Activated T-cell treated with anti-CD3 and anti-CD28 coated beads, Interleukin-2, amount 50 U/mL, for 1 hour (primary cell): ENCODE measurements around the gene GADD45G.

ENCODE experiments used
- DNase-seq: peaks from one replicate; pipeline ENCODE4 v3.0.0-alpha.2; 2020

Gene GADD45G

DNA sequence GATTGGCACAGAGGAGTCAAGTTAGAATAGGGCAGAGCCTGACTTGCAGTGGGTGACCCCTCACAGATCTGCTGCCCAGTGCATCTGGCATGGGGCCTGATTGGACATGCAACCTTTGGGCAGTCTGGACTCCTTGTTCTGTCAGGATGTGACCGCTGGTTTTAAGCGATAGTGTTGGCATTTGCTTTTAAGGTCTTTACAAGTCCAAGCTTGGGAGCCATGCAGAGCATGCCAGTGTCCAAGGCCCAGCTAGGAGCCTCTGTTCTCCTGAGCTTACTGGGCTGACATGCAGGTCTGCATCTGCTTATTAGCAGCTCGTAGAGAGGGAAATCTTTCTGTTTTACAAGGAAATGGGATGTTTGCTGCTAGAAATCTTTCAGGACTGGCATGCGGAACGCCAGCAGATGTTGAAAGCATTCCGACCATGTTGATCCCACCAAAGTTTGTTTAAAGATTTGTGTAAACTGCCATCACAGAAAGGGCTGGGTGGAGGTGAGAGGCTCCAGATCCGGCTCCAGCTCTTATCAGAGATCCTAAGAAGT lies 27.5 kb downstream of the GADD45G start:
- no peak for DNase-seq

DNA sequence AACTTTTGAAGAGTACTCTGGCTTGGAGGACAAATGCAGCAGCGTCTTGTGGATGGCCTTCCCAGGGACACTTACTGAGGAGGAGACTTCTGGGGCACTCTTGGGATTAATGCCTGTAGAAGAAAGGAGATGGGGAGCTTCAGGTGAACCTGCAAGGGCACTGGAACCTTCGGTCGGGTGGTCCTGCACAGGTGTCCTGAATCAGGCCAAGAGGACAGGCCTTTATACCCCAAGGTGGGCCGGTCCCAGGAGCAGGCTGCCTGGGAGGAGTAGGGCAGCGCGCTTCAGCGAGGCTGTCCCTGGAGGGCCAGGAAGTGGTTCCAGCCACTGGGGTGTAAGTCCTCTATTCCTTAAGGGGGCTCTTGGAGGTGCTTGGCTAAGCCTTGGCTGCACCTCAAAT lies 27.9 kb downstream of the GADD45G start:
- no peak for DNase-seq

DNA sequence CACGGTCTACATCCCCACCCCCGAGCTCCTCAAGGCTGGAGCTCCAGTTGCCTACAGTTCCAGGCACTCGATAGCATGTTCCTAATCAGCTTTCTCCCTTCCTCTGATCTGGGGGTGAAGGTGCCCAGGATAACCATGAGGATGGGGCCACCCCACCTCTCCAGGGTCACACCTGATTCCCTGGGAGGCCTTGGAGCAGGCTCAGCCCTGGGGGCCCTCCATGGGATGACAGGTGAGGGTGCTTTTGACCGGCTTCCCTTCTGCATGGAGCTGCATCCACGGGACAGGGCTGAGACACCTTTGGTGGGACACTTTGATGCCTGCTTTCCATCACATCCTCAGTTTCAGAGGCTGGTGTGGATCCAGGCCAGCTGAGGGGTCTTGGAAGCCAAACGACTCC lies 28.6 kb downstream of the GADD45G start:
- no peak for DNase-seq

DNA sequence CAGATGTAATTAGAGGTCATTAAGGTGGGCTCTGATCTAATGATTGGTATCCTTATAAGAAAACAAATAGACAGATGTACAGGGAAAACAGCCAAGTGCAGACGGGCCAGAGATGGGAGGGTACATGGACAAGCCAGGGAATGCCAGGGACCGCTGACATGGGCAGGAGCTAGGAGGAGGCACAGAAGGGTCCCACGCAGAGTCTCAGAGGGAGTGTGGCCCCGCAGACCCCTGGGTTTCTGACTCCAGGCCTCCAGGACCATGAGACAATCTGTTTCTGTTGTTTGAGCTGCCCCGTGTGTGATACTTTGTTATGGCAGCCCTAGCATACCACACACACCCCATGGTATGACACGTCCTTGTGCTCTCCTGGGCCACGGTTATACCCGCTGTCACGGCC lies 29.1 kb downstream of the GADD45G start:
- DNase-seq = no peak

DNA sequence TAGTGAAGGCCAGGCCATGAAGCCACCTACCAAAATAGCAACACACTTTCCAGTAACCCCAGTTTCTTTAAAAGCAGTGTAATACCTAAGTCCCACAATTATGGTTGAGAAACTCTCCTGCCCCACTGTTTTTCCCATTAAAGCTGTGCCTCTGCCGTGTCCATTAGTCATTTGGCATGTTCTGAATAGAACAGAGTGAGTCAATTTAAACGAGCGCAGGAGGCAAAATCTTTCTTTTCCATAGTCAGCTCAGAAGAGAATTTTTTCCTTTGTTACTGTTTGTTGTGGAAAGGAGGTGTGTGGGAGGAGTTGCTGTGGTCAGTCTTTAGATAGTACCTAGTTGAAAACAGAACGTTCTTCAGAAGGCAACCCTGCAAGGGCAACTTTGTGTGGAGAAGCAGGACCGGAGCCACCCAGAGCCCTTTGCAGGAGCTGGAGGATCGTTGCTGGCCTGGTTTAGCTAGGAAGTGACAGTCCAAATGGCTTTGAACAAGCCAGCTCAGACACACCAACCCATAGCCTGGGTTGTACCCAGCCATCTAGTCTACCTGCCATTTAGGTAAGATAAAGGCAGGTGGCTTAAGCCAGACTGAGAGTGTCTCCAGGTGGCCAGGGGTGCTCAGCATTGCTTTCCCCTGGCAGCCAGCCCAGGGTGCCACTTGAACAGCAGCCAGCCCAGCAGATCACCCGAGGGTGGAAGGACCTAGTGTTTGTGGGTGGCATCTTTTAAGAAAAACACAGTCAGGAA lies 30.4 kb downstream of the GADD45G start:
- DNase-seq = no peak

DNA sequence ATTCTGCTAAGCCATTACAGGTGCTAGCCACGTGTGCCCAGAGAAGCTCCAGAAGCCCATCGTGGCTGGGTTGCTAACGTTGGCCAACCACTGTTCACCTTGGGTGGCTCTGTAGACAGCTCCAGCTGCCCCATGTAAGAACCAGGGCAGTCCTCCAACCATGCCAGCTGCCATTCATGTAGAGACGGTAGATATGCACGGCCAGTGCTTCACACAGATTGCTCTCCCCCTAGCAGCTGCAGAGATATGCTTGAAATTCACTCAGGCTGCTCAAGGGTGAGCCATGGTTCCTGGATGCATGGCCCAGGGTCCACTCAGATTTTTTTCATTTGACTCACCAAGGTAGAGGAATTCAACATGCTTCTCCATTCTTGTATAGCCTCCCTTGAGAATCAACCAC lies 31.0 kb downstream of the GADD45G start:
- DNase-seq = no peak

DNA sequence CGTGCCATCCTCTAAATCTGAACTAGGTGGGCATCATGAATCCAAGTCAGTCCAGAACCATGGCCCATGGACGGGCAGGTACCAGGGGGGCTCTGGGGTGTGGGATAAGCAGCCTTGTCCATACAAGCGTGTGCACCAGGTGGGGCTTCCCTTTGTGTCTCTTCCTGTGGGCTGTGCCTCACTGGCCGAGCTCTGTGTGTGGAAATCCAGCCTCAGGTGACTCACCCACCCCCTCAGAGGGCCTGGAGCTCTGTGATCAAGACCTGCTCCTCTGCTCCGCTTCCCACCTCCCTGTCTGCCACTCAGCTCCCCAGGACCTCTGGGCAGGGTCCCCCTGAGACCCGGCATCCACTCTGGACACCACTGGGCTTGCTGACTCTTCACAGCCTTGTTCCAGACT lies 33.0 kb downstream of the GADD45G start:
- no peak for DNase-seq

DNA sequence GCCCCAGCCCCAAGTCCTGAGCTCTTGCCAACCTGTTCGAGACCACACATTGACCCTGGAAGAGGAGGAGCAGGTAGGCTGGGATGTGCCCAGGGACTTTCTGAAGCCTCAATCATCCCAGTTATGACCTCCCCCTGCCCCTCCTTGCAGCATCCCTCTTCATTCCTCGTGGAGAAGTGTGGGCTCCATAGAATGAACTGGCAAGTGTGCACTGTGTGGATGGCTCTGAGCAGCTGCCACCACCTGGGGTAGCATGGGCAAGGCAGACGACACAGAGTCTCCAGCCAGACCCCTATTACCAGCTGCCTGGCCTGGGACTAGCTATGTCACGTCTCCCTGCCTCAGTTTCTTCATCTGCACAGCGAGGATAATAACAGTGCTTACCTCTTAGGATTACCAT lies 33.5 kb downstream of the GADD45G start:
- DNase-seq = no peak

DNA sequence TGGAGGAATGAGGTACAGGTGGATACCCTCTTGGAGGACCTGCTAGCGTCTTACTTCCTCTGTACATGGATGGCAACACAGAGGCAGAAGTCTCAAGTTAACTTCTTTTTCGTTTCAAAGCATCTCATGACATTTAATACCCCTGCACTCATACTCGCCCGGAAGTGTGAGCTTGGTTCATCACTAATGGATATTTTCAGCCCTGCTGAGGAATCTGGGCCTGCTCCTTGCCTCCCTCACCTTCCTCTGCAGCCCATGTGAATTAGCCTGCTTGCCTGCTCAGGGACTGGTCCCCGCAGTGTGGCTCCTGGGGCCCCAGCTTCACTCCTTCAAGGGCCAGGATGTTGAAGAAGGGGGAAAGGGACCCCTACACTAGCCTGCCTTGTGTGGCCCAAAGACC lies 34.1 kb downstream of the GADD45G start:
- DNase-seq = no peak

DNA sequence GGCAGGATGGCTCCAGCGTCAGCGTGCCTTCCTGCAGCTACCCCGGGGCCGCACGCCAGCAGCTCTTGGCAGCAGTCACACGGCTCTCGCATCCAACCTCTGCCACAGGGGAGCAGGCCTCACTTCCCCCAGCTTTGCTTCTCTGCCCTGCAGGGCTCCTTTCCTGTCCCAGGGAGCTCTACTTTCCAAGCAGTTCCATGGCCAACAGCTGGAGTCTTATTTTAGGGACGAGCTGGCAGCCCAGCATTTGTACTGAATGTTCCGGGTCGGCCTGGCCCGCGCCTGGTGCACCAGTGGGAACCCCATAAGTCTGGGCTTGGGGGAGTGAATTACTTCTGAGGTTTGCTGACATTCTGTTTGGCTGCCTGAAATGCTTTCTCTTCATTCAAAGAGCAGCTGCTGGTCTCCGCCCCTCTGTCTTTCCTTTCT lies 34.6 kb downstream of the GADD45G start:
- DNase-seq = no peak

DNA sequence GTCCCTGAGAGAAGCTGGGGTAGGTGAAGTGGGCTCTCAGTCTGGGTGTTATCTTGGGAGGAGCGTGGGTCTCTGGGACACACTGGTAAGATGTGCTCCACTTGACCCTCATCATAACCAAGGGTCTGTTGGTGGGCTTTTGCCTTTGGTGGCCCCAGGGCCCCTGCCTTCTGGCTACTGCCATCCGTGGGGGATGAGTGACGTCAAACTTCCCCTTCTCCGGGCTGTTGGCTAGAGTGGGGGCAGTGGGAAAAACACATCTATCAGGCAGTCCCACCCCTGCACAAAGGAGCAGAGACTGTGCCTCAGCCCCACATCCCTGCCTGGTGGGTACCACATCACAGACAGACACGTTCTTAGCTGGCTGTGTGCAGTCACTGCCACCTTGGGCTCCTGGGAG lies 35.1 kb downstream of the GADD45G start:
- DNase-seq = no peak

DNA sequence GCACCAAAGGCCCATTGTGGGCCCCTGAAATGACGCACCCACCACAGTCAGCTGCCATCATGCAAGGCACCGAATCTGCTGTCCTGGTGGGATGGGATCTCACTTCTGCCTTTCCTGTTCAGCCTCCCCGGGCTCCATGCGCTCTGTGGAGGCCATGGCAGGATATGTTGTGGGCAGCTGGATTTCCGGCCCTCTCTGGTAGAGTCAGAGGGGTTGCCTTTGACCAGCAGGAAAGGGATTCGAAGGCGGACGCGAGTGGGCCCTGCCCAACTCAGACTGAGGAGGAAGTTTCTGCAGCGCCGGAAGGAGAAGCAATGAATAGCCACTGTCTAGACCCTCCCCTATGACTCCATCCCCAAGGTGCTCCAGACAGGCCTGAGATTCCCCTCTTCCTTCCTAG lies 35.5 kb downstream of the GADD45G start:
- DNase-seq = no peak

DNA sequence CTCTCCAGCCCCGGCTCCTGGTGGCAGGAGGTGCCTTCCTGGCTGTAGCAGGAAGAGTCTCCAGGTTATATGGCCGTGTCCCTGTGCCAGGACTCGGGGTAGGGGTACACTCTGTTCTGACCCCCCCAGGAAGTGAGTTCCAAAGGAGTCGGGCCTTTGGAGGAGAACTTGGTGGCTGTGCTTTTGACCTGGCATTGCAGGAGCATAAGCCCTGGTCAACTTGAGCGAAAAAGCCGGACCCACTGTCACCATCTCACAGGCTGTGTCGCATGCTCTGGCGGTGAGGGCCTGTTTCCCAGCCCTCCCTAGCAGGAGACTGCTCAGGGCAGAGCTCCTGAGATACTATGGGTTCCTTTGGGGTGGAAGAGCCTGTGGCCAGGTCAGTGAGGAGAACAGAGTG lies 36.0 kb downstream of the GADD45G start:
- DNase-seq = no peak

DNA sequence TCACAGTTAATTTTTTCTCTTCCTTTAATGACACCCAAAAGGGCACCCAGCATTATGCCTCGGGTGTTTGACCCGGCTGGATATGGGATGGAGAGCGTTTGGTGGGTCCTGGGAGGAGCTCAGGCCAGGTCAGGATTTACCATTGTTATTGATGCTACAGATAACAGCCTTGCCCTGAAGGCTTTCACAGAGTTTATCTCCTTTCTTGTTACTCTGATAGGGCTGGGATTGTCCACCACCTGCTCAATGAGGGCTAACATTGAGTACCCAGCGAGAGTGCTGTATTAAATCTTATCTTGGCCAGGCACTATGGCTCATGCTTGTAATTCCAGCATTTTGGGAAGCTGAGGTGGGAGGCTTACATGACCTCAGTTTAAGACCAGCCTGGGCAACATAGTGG lies 37.2 kb downstream of the GADD45G start:
- DNase-seq = no peak

DNA sequence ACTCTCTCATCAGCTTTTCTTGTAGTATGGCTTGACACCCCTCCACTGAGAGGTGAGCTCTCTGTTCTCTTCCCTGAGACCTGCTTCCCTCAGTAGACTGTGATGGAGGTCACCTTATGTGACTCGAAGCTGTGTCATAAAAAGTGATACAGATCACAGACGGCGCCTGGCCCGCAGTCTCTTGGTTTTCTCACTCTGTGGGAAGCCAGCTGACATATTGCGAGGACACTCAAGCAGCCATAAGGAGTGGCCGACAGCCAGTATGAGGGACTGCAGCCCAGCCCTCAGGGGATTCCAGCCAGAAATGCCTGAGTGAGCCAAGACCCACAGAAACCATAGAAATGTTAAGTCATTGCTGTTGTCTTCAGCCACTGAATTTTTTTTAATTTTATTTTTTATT lies 38.0 kb downstream of the GADD45G start:
- no peak for DNase-seq

DNA sequence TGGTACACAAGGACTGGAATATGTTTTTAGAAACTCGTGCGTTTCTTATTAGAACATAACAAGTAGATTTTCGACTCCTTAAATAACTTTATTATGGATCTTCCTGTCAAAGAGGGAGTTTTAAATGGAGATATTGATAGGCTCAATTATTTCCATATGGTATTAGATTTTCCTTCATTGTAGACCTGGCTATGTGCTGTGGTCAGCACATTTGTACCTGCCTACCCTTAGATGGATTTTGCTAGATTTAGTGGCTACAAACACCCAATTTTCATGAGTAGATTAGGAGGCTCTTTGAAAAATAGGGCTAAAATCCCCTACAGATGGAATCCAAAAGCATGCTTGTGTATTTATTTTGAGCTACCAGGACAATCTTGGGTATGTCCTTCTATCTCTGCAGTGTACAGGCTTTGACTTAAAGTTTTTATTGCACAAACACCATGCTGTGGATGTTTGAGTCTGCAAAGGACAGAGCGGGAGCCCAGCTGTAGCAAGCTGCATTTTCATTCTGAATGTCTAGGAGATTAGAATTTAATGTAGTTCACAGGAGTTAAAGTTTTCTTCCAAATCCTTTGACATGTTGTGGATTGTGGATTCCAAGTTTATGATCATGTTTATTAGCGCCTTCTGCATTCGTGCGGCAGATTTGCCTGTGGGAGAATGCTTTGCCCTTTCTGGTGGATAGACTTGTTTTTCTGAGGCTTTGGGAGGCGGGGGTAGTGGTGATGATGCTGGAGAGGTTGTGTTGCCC lies 41.6 kb downstream of the GADD45G start:
- no peak for DNase-seq

DNA sequence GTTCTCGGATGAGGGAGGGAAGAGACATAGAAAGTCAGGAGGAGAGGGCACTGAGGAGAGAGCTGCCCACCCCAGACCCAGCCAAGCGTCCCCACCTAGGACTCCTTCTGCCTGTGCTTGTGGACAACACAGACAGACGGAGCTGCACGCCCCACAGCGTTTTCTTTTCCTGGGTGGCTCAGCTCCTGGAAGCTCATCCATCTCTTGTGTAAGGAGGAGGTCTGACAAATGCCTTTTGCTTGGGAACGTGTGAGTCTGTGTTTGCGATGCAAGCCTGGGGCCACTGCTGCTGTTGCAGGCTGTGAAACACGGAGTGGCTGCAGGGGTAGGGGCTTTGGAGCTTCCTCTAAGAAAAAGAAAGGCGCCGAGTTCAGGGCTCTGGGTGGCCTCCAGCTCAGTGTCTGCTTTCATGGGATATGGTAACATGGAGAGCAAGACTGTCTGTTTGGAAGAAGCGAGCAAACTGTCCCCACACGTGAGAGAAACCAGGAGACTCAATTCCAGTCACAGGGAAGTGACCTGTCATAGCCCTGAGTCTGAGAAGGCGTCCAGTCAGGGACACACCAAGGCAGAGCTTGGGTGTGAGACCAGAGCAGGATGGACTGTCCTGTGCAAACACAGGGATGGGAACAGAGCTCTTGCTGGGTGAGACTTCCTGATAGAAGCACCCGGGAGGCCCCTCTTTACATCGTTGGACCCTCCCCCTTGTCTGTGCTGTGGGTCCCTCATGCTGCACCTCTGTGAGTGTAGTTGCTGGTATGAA lies 42.7 kb downstream of the GADD45G start:
- DNase-seq = no peak

DNA sequence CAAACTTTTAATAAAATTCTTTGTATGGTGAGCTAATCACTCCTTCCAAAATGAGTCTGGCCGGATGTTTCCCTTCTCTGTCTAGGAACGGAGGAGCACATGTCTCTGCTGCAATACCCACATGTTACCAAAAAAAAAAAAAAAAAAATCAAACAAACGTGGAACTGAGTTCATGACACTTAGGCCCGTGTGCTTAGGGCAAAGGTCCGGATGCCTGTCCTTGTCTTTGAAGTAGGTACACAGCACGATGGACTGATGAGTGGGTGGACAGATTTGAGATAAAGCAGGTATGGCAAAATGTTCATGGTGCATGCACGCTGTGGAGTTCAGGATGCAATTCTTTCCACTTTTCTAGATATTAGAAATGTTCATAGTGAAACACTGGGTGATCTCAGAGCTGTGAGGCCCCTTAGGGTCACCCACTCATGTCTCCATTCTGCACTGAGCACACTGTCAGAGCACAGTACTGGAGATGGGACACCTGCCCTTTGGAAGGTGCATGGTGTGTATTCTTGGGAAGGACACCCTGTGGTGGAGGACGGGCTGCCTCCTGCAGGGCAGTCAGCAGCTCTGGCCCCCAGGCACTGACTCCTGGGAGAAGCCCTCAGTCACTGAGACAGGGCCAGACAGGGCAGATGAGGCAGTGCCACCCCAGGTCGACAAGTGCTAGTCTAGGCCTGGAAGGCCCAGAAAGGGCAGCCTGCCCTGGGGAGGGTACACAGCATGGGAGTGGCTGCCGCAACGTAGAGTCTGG lies 43.6 kb downstream of the GADD45G start:
- no peak for DNase-seq

DNA sequence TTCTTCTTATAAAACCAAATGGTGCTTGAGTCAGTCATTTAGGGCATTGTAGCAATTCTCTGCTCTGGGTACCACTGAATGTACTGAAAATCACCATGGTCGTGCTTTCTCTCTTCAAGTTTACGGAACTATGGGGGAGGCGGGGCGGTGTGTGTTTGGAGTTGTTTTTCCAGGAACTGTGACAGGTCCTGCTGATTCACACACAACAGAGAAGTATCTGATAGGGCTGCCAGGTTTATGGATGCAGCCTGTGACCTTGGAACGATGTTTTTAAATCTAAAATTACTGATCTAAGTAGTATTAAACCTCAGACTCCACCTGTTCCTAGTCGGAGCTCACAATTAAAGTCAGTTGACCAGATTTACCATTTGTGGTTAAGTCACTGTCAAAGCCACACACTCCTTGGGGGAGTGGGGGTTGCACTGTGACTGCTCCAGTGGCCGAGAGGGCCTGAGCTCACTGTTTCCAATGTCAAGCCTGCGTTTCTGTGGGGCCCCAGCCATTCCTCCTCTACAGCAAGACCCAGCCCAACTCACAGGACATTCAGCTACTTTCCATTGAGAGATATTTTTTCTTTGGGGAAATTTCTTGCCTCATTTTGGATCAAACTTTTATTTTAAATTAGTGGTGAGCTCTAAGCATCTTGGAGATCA lies 44.4 kb downstream of the GADD45G start:
- no peak for DNase-seq

DNA sequence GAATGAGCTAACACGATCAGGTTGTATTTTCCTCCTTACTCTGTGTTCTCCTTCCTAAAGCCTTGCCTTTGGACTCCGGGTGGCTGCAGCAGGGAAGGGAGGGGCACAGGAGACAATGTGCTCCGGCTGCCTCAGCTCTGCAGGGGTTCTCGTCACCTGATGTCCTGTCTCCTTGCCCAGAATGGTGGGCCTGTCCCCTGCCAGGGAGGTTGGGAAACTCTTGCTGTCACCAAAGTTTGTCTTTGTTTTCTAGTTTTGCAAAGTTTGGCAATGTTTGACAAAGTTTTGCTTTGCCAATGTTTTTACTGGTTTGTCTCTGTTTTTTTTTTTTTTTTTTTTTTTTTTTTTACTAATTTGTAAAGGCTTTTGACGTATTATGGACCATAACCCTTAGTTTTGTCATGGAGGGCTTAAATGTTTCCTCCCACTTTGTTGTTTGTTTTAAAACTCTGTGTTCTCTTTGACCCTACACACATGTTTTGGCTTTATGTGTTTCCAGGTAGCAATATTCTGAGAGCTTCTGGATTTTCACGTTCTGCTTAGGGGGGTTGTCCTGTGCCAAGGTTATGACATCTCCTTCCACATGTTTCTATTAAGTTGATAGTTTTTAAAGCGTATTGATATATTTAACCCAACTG lies 49.3 kb downstream of the GADD45G start:
- no peak for DNase-seq

DNA sequence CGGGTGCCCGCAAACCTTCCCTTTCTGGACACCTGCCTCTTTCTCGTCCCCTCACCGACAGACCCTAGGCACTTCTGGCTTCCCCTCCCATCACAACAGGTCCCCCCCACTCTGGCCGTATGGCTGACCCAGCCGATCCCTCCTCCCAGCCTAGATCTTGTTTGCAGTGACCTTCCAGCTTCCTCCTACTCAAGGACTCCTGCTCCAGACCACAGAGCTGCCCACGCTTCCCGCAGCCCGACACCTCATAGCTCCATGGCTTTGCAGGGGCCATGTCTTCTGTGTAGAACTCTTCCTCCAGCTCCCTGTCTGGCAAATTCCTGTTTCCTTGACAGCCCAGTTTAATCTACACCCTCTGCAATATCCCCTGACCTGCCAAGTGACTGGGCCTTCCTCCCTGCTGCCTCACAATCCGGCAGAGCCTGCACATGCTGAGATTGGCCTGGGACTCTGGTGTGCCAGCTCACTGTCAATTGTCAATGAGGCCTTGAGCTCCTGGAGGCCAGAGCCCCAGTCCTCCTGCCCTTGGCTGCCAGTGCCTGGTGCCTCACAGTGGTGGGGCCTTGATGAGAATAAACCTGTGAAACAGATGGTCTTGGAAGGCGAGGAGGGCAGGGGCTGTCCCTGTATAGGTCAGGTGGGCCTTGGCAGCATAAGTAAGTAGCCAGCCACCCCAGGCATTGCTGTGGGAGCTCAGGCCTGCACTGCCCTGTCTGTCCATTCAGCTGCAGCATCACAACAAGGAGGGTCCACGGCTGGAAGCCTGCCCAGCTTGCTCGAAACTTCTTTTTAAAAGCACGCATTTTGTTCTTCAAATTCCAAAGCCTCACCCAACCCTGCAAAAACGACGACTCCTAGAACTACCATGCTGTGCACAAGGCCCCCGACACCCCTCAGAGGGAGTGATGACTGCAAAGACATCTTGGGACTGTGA lies 50.5 kb downstream of the GADD45G start:
- DNase-seq = no peak
